Heart left ventricle (tissue), 16 donors: Measurements from ENCODE around the gene SPAG4. TPM values are rescaled to one million over a fixed set of nuclear protein-coding genes. Genes with fewer than 3 reads are reported as not detected.

Source experiments
- ATAC-seq, 4 donors: fragments of 200-7000 bp; cut with Tn5 transposase; one replicate each; pipeline ENCODE4 v1.9.1; 2020 to 2022; ENCODE audit warnings: moderate library complexity in 4 of 4, mild to moderate bottlenecking in 3 of 4, moderate number of reproducible peaks in 1 of 4
- DNase-seq, 5 donors: peaks; one replicate each; pipeline ENCODE4 v3.0.0-alpha.2; 2020
- H3K27ac ChIP-seq, 12 donors: fragments of 200-600 bp; sonication (generic) in 4 of 12; one replicate each; pipeline versions ENCODE4 v1.5.0 to v1.8.0; 2016 to 2022; ENCODE audit warnings: mild to moderate bottlenecking in 2 of 12
- H3K27me3 ChIP-seq, 9 donors: fragments of 200-600 bp; sonication (generic) in 2 of 9; one replicate each; pipeline versions ENCODE4 v1.5.1 to v1.8.0; 2016 to 2022; ENCODE audit warnings: mild to moderate bottlenecking in 3 of 9
- H3K36me3 ChIP-seq, 9 donors: fragments of 200-600 bp; sonication (generic) in 2 of 9; one replicate each; pipeline versions ENCODE4 v1.5.0 to v1.8.0; 2018 to 2022; ENCODE audit warnings: mild to moderate bottlenecking in 2 of 9
- H3K4me1 ChIP-seq, 12 donors: fragments of 200-600 bp; sonication (generic) in 4 of 12; one replicate each; pipeline versions ENCODE4 v1.5.0 to v1.8.0; 2016 to 2022; ENCODE audit warnings: mild to moderate bottlenecking in 3 of 12
- H3K4me3 ChIP-seq, 12 donors: fragments of 200-600 bp; sonication (generic) in 4 of 12; one replicate each; pipeline versions ENCODE4 v1.5.0 to v1.8.0; 2017 to 2022; ENCODE audit warnings: mild to moderate bottlenecking in 9 of 12, moderate library complexity in 4 of 12
- H3K9me3 ChIP-seq, 12 donors: fragments of 200-600 bp; sonication (generic) in 4 of 12; one replicate each; pipeline versions ENCODE4 v1.5.0 to v1.8.0; 2016 to 2022; ENCODE audit warnings: mild to moderate bottlenecking in 1 of 12
- POLR2A ChIP-seq, 2 donors: fragments of 450-650 bp; IDR thresholded peaks; one replicate each; pipeline ENCODE4 v1.6.1; 2017; ENCODE audit warnings: antibody characterized with exemption in 2 of 2, mild to moderate bottlenecking in 2 of 2, moderate library complexity in 2 of 2
- WGBS, 4 donors: extraction: QIAGEN DNeasy Blood & Tissue Kit in 2 of 4; methylation state at CpG; one replicate each; pipeline versions ENCODE4 v1.1.5 to v1.1.7; 2013 to 2018; 5-methylcytosine and 5-hydroxymethylcytosine counted together
- intact Hi-C, 10 donors: fragments of 100-400 bp; cut with DNase I; formaldehyde crosslinking; loops; one replicate each; pipeline versions ENCODE4 v1.11.1 to v1.14.2; 2022
- polyA plus RNA-seq, 2 donors: library from polyadenylated mRNA; stranded (reverse); fragments of 200-250 nt; gene quantifications; one replicate each; pipeline ENCODE4 v1.2.3, GENCODE V29; 2013
- total RNA-seq, 9 donors: library from RNA; depleted of rRNA in 2 of 9; stranded (reverse); fragments of >200 nt in 2 of 9; fragmentation: NEBNext Ultra II Directional in 3 of 9; extraction: Animal tissue kit (Norgen Biotek cat#: 25700) in 3 of 9; gene quantifications; one replicate each; pipeline versions ENCODE4 v1.1.0 to v1.2.4, GENCODE V29; 2016 to 2023
- TF ChIP-seq, protein P1 (sequence below), 12 donors: fragments of 200-600 bp; sonication (generic) in 4 of 12; IDR thresholded peaks; one replicate each; pipeline versions ENCODE4 v1.5.0 to v1.8.0; 2018 to 2022; ENCODE audit warnings: antibody characterized with exemption in 12 of 12, mild to moderate bottlenecking in 5 of 12
- donor health status: ischemic (EF 13 %, LVEDD 7.1; RV severe dilation, severe dysfunction).
- donor health status: healthy with polysubstance abuse.
- donor health status: DM: no; HTN: yes; CAD: no.
- donor health status: DM: no; HTN: no; CAD: no.
- donor health status: ischemic (EF 25% LVEDD 6.9; RV normal size, moderate dysfunction).
- donor health status: ischemic (EF 25% LVEDD 5.7; RV mildly dilated, moderate dysfunction).
- donor health status: healthy.
- donor health status: DM: yes; HTN: yes; CAD: no.
- donor health status: ischemic (EF 35%, LVEDD 5.7; RV mildly dilated, moderate dysfunction).
- donor health status: nonischemic (EF 11% LVEDD 7.7; RV severe dilation, severe dysfunction).
- donor health status: DM: yes; HTN: yes; CAD: no.
- donor health status: PGD.
- donor health status: ischemic (EF 29% LVEDD 5.4; RV normal size, mild dysfunction).
- donor health status: nonischemic (EF 23%, LVEDD 6.1; RV moderate dilation, normal function).

SPAG4 gene
- total and polyA plus RNA-seq, 11 donors: 1.1 to 6.9 (median 4.5) TPM

DNA sequence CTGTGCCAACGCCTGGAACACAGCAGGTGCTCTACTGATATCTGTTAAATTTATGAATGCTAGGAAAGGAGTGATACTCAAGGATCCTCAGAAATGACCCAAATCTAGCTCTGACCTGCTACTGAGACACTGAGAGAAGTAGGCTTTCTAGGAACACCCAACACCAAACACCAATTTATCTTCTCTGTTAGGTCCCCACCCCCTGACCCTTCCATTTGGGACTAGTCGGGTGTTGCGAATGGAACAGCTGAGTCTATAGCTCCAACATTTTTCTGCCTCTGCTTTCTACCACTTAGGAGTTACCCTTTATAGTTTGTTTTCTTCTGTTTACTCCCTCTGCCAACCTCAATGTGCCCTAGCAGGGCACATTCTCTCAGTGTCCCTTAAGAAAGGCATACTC, 25.1 kb downstream of the SPAG4 start:
- DNase-seq: no peak
- H3K4me3 ChIP-seq: no peak overlapping the region

DNA sequence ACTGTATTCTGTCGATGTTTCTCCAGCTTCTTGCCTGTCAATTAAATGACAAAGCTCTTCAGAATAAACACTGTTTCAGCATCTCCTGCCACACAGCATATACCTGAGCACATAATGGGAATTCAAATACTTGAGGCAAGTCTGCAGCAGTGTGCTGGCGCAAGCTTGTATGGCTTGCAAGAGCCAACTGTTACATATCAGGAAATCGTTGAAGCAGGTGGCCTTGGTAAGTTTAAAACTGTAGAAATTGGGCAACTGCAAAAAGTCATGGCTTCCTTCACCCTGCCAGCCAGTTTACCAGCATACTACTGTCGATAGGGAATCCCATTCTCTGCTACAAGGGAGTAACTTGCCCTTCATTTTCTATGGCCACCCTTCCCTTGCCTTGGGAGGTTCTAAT, 26.1 kb downstream of the SPAG4 start:
- H3K9me3 ChIP-seq: no peaks in the 10 kb centered on the region
- no peak overlapping the region for H3K27ac ChIP-seq
- no peaks in the 10 kb centered on the region for H3K27me3 ChIP-seq
- TF ChIP-seq POLR2A (IDR thresholded peaks at IDR 0.05): no peak
- TF ChIP-seq, protein P1, sequence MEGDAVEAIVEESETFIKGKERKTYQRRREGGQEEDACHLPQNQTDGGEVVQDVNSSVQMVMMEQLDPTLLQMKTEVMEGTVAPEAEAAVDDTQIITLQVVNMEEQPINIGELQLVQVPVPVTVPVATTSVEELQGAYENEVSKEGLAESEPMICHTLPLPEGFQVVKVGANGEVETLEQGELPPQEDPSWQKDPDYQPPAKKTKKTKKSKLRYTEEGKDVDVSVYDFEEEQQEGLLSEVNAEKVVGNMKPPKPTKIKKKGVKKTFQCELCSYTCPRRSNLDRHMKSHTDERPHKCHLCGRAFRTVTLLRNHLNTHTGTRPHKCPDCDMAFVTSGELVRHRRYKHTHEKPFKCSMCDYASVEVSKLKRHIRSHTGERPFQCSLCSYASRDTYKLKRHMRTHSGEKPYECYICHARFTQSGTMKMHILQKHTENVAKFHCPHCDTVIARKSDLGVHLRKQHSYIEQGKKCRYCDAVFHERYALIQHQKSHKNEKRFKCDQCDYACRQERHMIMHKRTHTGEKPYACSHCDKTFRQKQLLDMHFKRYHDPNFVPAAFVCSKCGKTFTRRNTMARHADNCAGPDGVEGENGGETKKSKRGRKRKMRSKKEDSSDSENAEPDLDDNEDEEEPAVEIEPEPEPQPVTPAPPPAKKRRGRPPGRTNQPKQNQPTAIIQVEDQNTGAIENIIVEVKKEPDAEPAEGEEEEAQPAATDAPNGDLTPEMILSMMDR (IDR thresholded peaks at IDR 0.05): no peak
- H3K36me3 ChIP-seq: no peaks in the 10 kb centered on the region
- WGBS, 4 donors: 91 to 94% (median 92%) methylated on average over 4 of the region's 4 CpGs
- H3K4me3 ChIP-seq: no peak overlapping the region
- intact Hi-C loops: no loop called here
- DNase-seq (no peak), ATAC-seq (no peak)
- H3K4me1 ChIP-seq: peaks cover 0 to 28% (median 6%) of the 10 kb centered on the region in 12 donors

More for the DNA sequence above, 25.1 kb downstream of the SPAG4 start:
- no peak for TF ChIP-seq POLR2A (IDR thresholded peaks at IDR 0.05)
- TF ChIP-seq, protein P1 (IDR thresholded peaks at IDR 0.05): no peak
- WGBS, 4 donors: 71 to 80% (median 77%) methylated on average over 3 of the region's 3 CpGs
- H3K27me3 ChIP-seq: no peaks in the 10 kb centered on the region
- H3K36me3 ChIP-seq: no peaks in the 10 kb centered on the region
- intact Hi-C loops: no loop called here
- no peak overlapping the region for H3K27ac ChIP-seq
- no peaks in the 10 kb centered on the region for H3K9me3 ChIP-seq
- no peak for ATAC-seq
- peaks cover 0 to 36% (median 11%) of the 10 kb centered on the region in 12 donors for H3K4me1 ChIP-seq

DNA sequence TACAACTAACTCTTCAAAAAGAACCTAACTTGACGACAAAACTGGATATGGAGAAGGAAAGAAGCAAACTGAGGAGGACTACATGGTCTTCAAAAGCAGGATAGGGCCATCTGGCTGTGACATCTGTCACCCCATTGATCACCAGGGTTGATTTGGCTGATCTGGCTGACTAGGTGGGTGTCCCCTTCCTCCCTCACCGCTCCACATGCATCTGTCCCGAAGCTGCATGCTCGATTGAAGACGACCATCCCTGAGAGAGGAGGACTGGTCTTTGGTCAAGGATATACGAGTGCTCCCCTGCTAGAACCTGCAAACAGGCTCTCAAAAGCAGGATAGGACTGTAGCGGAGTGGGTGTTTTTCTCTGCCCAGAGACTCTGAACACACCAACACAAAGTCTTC, 27.4 kb downstream of the SPAG4 start:
- ATAC-seq: no peak
- Histone ChIP-seq H3K4me3 (no peak overlapping the region), H3K9me3 (no peaks in the 10 kb centered on the region), H3K4me1 (peaks cover 0 to 15% (median 2%) of the 10 kb centered on the region in 12 donors), H3K27ac (no peak overlapping the region), H3K27me3 (no peaks in the 10 kb centered on the region), H3K36me3 (peaks cover 0 to 7% (median 0%) of the 10 kb centered on the region in 9 donors)
- TF ChIP-seq, protein P1 (IDR thresholded peaks at IDR 0.05): no peak
- no peak for TF ChIP-seq POLR2A (IDR thresholded peaks at IDR 0.05)
- no peak for DNase-seq
- WGBS, 4 donors: 89 to 95% (median 94%) methylated on average over 7 of the region's 7 CpGs
- intact Hi-C loops: no loop called here

DNA sequence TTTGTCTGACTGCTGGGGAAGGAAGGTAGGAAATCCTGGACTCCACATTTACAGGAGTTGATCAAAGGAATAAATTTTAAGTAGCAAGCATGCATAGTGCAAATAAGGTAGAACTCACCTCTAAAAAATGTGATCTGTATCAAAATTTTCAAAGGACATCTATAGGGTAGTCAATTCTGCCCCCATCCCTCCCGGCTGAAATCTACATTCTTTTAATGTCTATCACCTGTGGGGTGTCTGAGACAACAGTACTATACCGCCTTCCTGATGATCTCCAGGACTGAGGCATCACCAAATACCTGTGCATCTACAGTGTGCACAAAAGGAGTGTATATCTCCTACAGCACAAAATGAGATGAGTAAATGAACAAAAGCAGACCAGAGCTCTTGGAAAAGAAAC, 29.2 kb downstream of the SPAG4 start:
- H3K36me3 ChIP-seq: peaks cover 0 to 11% (median 0%) of the 10 kb centered on the region in 9 donors
- intact Hi-C loops: no loop called here
- H3K27ac ChIP-seq: no peak overlapping the region
- DNase-seq: no peak
- TF ChIP-seq, protein P1 (IDR thresholded peaks at IDR 0.05): no peak
- no peak for TF ChIP-seq POLR2A (IDR thresholded peaks at IDR 0.05)
- ATAC-seq: no peak
- H3K4me1 ChIP-seq: peaks cover 0 to 16% (median 6%) of the 10 kb centered on the region in 12 donors
- H3K4me3 ChIP-seq: no peak overlapping the region
- 80 to 87% (median 82%) methylated on average over 2 of the region's 2 CpGs for WGBS, 4 donors
- no peaks in the 10 kb centered on the region for H3K27me3 ChIP-seq
- H3K9me3 ChIP-seq: no peaks in the 10 kb centered on the region
